GM20431 (cell line): ENCODE results near the gene VARS2.
"Not testable (repeated sequence)": the region's sequence is repeated elsewhere in the genome, so short reads cannot be mapped to it uniquely, and the experiment has no call there.

Experiments
- in situ Hi-C: fragments of 300-500 bp; cut with MseI, MboI; formaldehyde crosslinking; loops from one replicate; pipeline ENCODE4 v1.15.0; 2020; ENCODE audit warnings: low sequenced_read_pairs; ENCODE audit not compliant: unreplicated experiment

The VARS2 gene

GRCh38 chr6:30914076-30914853 lies at the start of gene VARS2:
Gene VARS2 (plus strand): TSS chr6:30914238. CDS start chr6:30914837, 599 bp downstream.
- in situ Hi-C loops = no loop called here

- in situ Hi-C loops = no loop called here
Measured at GRCh38 chr6:30864325-30864724, 49.7 kb upstream of the VARS2 start.

- in situ Hi-C loops = not testable (repeated sequence)
Measured at GRCh38 chr6:30869241-30869749, 44.7 kb upstream of the VARS2 start.

- in situ Hi-C loops = no loop called here
Measured at GRCh38 chr6:30870546-30870945, 43.5 kb upstream of the VARS2 start.

- in situ Hi-C loops = no loop called here
Measured at GRCh38 chr6:30871592-30872183, 42.4 kb upstream of the VARS2 start.

- in situ Hi-C loops = no loop called here
Measured at GRCh38 chr6:30873137-30873640, 40.8 kb upstream of the VARS2 start.

- in situ Hi-C loops = not testable (repeated sequence)
Measured at GRCh38 chr6:30873795-30874194, 40.2 kb upstream of the VARS2 start.

GRCh38 chr6:30875244-30876038 lies 38.6 kb upstream of the VARS2 start:
- in situ Hi-C loops = no loop called here

GRCh38 chr6:30876039-30876730 lies 37.9 kb upstream of the VARS2 start:
- in situ Hi-C loops = no loop called here

- in situ Hi-C loops = no loop called here
Measured at GRCh38 chr6:30877419-30878262, 36.4 kb upstream of the VARS2 start.

GRCh38 chr6:30879684-30880427 lies 34.2 kb upstream of the VARS2 start:
- in situ Hi-C loops = no loop called here

- in situ Hi-C loops = no loop called here
Measured at GRCh38 chr6:30880698-30881252, 33.3 kb upstream of the VARS2 start.

GRCh38 chr6:30881392-30882203 lies 32.4 kb upstream of the VARS2 start:
- in situ Hi-C loops = no loop called here

GRCh38 chr6:30882204-30882758 lies 31.8 kb upstream of the VARS2 start:
- in situ Hi-C loops = no loop called here

- in situ Hi-C loops = no loop called here
Measured at GRCh38 chr6:30882759-30883684, 31.0 kb upstream of the VARS2 start.
